CD4-positive, alpha-beta T cell (primary cell): ENCODE data around the gene C11orf68. TPM values are rescaled to one million over a fixed set of nuclear protein-coding genes. Genes with fewer than 3 reads are reported as not detected.

Source experiments
- ATAC-seq: fragments of 200-7000 bp; cut with Tn5 transposase; one replicate; pipeline ENCODE4 v1.10.0; 2022; ENCODE audit warnings: mild to moderate bottlenecking; ENCODE audit not compliant: poor library complexity
- CTCF ChIA-PET: fragments of 350-600 bp; sonication (Branson Sonifier 250); formaldehyde crosslinking; loops from one replicate; lab custom pipeline; 2021; ENCODE audit warnings: antibody characterized with exemption, inconsistent platforms; lab: Charles Lee
- POLR2A ChIA-PET: fragments of 350-600 bp; sonication (Branson Sonifier 250); formaldehyde crosslinking; loops from one replicate; lab custom pipeline; 2021; ENCODE audit warnings: antibody characterized with exemption, inconsistent platforms; lab: Charles Lee
- DNase-seq, 14 experiments: peaks; one replicate each; pipeline ENCODE4 v3.0.0-alpha.2; 2013 to 2020; ENCODE audit warnings: mixed read lengths in 2 of 14
- H3K27ac ChIP-seq, 2 donors: one replicate each; pipeline versions ENCODE4 v1.5.1 to v1.7.0; 2013; ENCODE audit warnings: low read length in 2 of 2, low read depth in 1 of 2, mild to moderate bottlenecking in 1 of 2
- H3K27me3 ChIP-seq, 2 experiments: 1 replicate in 1 of 2; 2 replicates in 1 of 2; pipeline versions ENCODE4 v1.6.1 to v1.7.0; 2013; ENCODE audit warnings: low read length in 2 of 2, control low read depth in 1 of 2, mild to moderate bottlenecking in 1 of 2, moderate library complexity in 1 of 2; ENCODE audit not compliant: insufficient read depth in 2 of 2, control insufficient read depth in 1 of 2
- H3K36me3 ChIP-seq: one replicate; pipeline ENCODE4 v1.6.1; 2013; ENCODE audit warnings: low read length, control low read depth; ENCODE audit not compliant: insufficient read depth
- H3K4me1 ChIP-seq: one replicate; pipeline ENCODE4 v1.6.1; 2013; ENCODE audit warnings: low read length, control low read depth; ENCODE audit not compliant: insufficient read depth
- H3K4me3 ChIP-seq: one replicate; pipeline ENCODE4 v1.5.1; 2013; ENCODE audit warnings: mild to moderate bottlenecking, low read length, moderate library complexity
- H3K9me3 ChIP-seq, 2 experiments: 1 replicate in 1 of 2; 2 replicates in 1 of 2; pipeline versions ENCODE4 v1.6.1 to v1.7.0; 2013; ENCODE audit warnings: low read length in 2 of 2, mild to moderate bottlenecking in 2 of 2, control low read depth in 1 of 2, moderate library complexity in 1 of 2; ENCODE audit not compliant: control insufficient read depth in 1 of 2, insufficient read depth in 1 of 2
- H3K27ac Mint-ChIP-seq: one replicate; pipeline ENCODE4 v1.8.0; 2020; ENCODE audit warnings: mixed read lengths
- H3K27me3 Mint-ChIP-seq: one replicate; pipeline ENCODE4 v1.8.0; 2021; ENCODE audit warnings: mixed read lengths
- H3K36me3 Mint-ChIP-seq: one replicate; pipeline ENCODE4 v1.8.0; 2021; ENCODE audit warnings: low read depth, mixed read lengths
- H3K4me1 Mint-ChIP-seq: one replicate; pipeline ENCODE4 v1.8.0; 2021; ENCODE audit warnings: low read depth, mixed read lengths
- H3K4me3 Mint-ChIP-seq: one replicate; pipeline ENCODE4 v1.8.0; 2020; ENCODE audit warnings: mild to moderate bottlenecking, mixed read lengths
- H3K9me3 Mint-ChIP-seq: one replicate; pipeline ENCODE4 v1.8.0; 2020; ENCODE audit warnings: mixed read lengths
- intact Hi-C, 2 experiments: fragments of 100-400 bp; cut with DNase I in 1 of 2; cut with micrococcal nuclease in 1 of 2; formaldehyde crosslinking; loops; one replicate each; pipeline versions ENCODE4 v1.15.1 to v1.9.0; 2023 to 2025; cut with DNase I, micrococcal nuclease
- total RNA-seq, 174 experiments: library from RNA in 2 of 174; stranded (reverse) in 2 of 174; gene quantifications; one replicate each; pipeline ENCODE4 v1.2.3 and lab custom pipeline; 2021 to 2026
- TF ChIP-seq, protein P1 (sequence below): fragments of 200-600 bp; IDR thresholded peaks from one replicate; pipeline ENCODE4 v1.8.0; 2022; ENCODE audit warnings: antibody characterized with exemption, mild to moderate bottlenecking

Gene C11orf68
- total RNA-seq, 2 experiments from 2014 or later, result 13.7 to 13.8 TPM

DNA sequence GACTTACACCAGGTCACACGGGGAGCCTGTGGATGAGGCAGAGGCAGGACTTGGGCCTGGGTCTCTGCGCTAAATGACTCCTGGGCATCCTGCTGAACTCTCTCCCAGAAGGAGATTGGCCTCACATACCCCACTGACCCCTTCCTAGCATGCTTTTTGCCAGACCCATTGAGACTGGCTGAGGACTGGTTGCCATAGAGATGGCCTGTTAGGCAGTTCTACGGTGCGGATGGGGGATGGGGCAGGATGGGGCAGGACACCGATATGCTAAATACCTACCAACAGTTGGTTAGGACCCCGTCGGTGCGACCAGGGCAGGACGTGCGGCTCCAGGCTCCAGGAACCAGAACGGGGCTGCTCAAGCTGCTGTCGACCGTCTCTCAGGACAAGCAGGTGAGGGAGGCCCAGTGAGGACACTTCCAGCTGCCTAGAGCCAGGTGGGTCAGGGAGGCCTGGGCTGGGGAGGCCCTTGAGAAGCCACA lies 26.6 kb upstream of the C11orf68 start, which contains the start of gene TSGA10IP:
Gene TSGA10IP, plus strand, starts transcription at position 51 of the 482 bp plus-strand sequence. Its CDS starts 196 bp downstream, at position 247.
- DNase-seq (no peak), ATAC-seq (no peak)
- no peak within 1 kb of the TSS for H3K27ac Mint-ChIP-seq
- Histone ChIP-seq H3K4me3 (no peak within 1 kb of the TSS), H3K36me3 (no peaks in the 10 kb centered on the region), H3K4me1 (peaks cover 2% of the 10 kb centered on the region), H3K9me3 (no peaks in the 10 kb centered on the region), H3K27me3 (no peaks in the 10 kb centered on the region), H3K27ac (no peak within 1 kb of the TSS)
- no peaks in the 10 kb centered on the region for H3K27me3 Mint-ChIP-seq
- no peaks in the 10 kb centered on the region for H3K4me1 Mint-ChIP-seq
- POLR2A ChIA-PET, result no interaction called here
- H3K36me3 Mint-ChIP-seq, result no peaks in the 10 kb centered on the region
- intact Hi-C loops, result no loop called here
- H3K4me3 Mint-ChIP-seq, result no peak within 1 kb of the TSS
- CTCF ChIA-PET, result no interaction called here
- H3K9me3 Mint-ChIP-seq, result no peaks in the 10 kb centered on the region
- TF ChIP-seq, protein P1, sequence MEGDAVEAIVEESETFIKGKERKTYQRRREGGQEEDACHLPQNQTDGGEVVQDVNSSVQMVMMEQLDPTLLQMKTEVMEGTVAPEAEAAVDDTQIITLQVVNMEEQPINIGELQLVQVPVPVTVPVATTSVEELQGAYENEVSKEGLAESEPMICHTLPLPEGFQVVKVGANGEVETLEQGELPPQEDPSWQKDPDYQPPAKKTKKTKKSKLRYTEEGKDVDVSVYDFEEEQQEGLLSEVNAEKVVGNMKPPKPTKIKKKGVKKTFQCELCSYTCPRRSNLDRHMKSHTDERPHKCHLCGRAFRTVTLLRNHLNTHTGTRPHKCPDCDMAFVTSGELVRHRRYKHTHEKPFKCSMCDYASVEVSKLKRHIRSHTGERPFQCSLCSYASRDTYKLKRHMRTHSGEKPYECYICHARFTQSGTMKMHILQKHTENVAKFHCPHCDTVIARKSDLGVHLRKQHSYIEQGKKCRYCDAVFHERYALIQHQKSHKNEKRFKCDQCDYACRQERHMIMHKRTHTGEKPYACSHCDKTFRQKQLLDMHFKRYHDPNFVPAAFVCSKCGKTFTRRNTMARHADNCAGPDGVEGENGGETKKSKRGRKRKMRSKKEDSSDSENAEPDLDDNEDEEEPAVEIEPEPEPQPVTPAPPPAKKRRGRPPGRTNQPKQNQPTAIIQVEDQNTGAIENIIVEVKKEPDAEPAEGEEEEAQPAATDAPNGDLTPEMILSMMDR, result no peak

DNA sequence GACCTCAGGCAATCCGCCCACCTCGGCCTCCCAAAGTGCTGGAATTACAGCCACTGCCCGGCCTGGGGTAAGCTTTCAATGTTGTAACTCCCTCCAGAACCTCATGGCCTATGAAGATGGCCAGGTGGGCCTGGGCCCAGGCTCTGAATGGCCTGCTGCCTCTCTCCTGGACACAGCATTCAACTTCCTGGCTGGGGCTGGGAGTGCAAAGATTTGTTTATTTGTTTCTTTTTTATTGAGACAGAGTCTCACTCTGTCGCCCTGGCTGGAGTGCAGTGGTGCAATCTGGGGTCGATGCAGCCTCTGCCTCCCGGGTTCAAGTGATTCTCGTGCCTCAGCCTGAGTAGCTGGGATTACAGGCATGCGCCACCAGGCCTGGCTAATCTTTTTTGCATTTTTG lies 25.9 kb upstream of the C11orf68 start:
- Mint-ChIP-seq H3K27ac (no peak overlapping the region), H3K4me3 (no peak overlapping the region)

DNA sequence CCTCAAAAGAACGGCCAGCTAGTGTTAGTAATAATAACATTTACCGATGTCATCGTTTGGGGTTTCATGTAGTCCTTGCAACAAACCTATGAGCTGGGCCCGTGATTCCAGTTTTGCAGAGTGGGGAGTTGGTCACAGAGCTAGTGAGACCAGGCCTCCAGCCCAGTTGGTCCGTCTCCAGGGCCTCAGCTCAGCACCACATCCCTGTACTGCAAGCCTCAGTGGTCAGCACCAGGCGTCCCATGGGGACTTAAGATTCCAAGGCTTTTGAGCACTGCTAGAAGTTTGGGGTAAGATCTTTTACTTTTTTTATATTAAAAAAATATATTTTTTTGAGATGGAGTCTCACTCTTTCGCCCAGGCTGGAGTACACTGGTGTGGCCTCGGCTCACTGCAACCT lies 25.3 kb upstream of the C11orf68 start:
- no peak overlapping the region for H3K27ac ChIP-seq
- H3K4me1 Mint-ChIP-seq, result no peaks in the 10 kb centered on the region
- H3K27me3 ChIP-seq, result no peaks in the 10 kb centered on the region
- TF ChIP-seq, protein P1, result no peak
- H3K4me3 ChIP-seq, result no peak overlapping the region
- H3K4me1 ChIP-seq, result peaks cover 2% of the 10 kb centered on the region
- H3K36me3 ChIP-seq, result no peaks in the 10 kb centered on the region
- H3K9me3 ChIP-seq, result no peaks in the 10 kb centered on the region
- no peaks in the 10 kb centered on the region for H3K9me3 Mint-ChIP-seq
- H3K36me3 Mint-ChIP-seq, result no peaks in the 10 kb centered on the region
- no peaks in the 10 kb centered on the region for H3K27me3 Mint-ChIP-seq
- ATAC-seq (no peak), DNase-seq (no peak)
- no peak overlapping the region for H3K27ac Mint-ChIP-seq
- no peak overlapping the region for H3K4me3 Mint-ChIP-seq
- ChIA-PET POLR2A (no interaction called here), CTCF (no interaction called here)
- intact Hi-C loops, result no loop called here

More for the DNA sequence above, 25.9 kb upstream of the C11orf68 start:
- peaks cover 2% of the 10 kb centered on the region for H3K4me1 ChIP-seq
- ChIA-PET POLR2A (no interaction called here), CTCF (no interaction called here)
- H3K4me3 ChIP-seq, result no peak overlapping the region
- Mint-ChIP-seq H3K36me3 (no peaks in the 10 kb centered on the region), H3K27me3 (no peaks in the 10 kb centered on the region), H3K9me3 (no peaks in the 10 kb centered on the region), H3K4me1 (no peaks in the 10 kb centered on the region)
- H3K27ac ChIP-seq, result no peak overlapping the region
- intact Hi-C loops, result no loop called here
- no peaks in the 10 kb centered on the region for H3K36me3 ChIP-seq
- H3K27me3 ChIP-seq, result no peaks in the 10 kb centered on the region
- TF ChIP-seq, protein P1, result no peak
- no peaks in the 10 kb centered on the region for H3K9me3 ChIP-seq
- ATAC-seq (no peak), DNase-seq (no peak)
